Activated effector memory CD4-positive, alpha-beta T cell treated with anti-CD3 and anti-CD28 coated beads, Interleukin-2, amount 50 U/mL, for 16 hours (primary cell): ENCODE measurements around the gene CLEC16A.
"Not testable (repeated sequence)": the region's sequence is repeated elsewhere in the genome, so short reads cannot be mapped to it uniquely, and the experiment has no call there.

Experiments used
- DNase-seq: peaks from one replicate; pipeline ENCODE4 v3.0.0-alpha.2; 2020

The CLEC16A gene

DNA sequence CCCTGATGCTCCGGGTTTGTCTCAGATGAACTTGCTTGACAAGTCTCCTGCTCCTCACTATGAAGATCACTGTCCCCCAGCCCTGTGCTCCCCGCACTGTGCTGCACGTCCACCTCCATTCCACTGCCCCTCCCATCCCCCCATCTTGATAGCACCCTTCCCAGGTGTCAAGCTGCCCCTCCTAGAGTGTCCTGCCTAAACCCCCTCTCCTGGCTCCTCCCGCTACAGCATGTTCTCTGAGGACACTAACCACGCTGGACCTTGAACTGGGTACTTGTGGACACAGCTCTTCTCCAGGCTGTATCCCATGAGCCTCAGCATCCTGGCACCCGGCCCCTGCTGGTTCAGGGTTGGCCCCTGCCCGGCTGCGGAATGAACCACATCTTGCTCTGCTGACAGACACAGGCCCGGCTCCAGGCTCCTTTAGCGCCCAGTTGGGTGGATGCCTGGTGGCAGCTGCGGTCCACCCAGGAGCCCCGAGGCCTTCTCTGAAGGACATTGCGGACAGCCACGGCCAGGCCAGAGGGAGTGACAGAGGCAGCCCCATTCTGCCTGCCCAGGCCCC lies 20.6 kb upstream of the CLEC16A start:
- no peak for DNase-seq

DNA sequence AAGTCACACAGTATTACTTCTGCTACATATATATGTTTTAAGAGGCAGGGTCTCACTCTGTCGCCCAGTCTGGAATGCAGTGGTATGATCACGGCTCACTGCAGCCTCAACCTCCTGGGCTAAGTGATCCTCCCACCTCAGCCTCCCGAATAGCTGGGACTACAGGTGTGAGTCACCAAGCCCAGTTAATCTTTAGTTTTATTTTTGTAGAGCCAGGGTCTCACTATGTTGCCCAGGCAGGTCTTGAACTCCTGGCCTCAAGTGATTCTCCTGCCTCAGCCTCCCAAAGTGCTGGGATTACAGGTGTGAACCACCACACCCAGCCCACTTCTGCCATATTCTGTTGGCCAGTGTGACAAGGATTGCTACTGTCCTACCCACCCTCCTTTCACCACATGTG lies 19.1 kb upstream of the CLEC16A start:
- not testable (repeated sequence) for DNase-seq

DNA sequence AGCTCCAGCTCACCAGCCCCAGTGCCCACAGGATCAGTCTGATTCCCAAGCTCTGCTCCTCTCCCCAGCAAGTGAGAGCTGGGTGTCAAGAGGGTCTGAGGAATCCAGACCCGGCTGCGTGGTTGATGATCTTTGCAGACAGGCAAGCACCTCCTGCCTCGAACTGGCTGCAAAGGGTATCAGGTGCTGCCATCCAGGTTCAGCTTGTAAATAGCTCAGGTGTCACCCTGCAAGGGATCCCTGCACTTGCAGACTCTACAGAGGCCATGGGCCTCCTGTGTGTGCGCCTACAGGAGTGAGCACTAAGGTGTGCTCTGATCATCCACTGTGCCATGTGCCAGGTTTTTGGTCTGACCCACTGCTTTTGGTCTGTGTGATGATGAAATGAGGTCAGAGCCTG lies 18.3 kb upstream of the CLEC16A start:
- DNase-seq = no peak

DNA sequence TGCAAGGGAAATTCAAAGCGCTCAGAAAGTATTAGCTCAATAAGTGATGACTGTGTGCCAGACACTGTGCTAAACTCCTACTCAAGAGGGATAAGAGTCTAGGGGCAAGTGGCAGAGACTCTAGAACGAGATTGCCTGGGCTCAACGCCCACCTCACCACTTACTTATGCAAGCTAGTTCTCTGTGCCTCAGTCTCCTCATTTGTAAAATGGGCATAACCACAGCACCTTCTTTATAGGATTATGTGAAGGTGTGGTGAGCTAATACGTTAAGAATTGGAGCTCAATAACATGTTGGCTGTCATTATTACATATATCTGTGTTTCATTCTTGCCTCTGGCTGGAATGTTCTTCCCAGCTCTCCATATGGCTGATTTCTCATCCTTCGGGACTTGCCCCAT lies 17.5 kb upstream of the CLEC16A start:
- DNase-seq = no peak

DNA sequence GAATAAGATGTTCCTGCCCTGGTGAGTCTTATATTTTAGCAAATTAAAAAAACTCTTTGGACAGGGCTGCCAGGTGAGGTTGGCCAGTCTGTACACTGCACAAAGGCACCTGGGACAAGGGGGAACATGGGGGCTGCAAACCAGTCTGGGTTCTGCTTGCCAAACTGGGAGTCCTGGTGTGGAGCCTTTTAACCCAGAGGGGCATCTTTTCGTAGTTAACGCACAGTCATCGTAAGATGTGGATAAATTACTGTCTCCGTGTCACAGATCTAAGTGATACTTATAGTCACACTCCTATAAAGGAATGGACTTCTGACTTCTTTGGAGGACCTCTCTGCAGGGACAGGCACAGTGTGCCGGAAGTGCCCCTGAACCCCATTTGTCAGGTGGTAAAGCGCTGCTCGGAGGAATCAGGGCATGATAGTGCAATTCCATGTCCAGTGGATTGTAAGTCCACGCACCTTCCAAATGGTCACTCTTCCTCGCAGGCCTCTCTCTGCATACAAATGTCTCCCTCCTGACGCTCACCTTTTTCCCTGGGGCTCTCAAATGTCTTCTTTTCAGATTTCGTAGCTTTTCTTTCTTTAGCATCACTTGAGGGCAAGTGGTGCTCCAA lies 16.8 kb upstream of the CLEC16A start:
- no peak for DNase-seq

DNA sequence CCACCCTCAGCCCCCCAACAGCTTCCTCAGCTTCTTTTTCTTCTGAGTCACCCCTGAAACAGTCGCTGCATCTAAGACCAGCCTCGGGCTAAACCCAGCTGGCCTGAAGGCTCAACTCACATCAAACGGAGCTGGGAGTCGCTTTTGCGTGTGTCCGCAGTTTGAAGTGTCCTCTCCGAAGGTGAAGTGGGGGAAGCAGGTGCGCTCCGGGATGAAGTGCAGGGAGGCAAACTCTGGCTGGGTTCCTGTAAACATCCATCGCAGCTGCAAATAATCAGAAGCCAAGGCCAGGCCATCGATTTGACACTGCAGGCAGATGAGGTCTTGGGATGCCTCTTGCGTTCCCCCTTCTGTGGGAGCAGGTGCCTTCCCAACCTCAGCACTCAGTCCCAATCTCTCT lies 15.3 kb upstream of the CLEC16A start:
- DNase-seq = not testable (repeated sequence)

DNA sequence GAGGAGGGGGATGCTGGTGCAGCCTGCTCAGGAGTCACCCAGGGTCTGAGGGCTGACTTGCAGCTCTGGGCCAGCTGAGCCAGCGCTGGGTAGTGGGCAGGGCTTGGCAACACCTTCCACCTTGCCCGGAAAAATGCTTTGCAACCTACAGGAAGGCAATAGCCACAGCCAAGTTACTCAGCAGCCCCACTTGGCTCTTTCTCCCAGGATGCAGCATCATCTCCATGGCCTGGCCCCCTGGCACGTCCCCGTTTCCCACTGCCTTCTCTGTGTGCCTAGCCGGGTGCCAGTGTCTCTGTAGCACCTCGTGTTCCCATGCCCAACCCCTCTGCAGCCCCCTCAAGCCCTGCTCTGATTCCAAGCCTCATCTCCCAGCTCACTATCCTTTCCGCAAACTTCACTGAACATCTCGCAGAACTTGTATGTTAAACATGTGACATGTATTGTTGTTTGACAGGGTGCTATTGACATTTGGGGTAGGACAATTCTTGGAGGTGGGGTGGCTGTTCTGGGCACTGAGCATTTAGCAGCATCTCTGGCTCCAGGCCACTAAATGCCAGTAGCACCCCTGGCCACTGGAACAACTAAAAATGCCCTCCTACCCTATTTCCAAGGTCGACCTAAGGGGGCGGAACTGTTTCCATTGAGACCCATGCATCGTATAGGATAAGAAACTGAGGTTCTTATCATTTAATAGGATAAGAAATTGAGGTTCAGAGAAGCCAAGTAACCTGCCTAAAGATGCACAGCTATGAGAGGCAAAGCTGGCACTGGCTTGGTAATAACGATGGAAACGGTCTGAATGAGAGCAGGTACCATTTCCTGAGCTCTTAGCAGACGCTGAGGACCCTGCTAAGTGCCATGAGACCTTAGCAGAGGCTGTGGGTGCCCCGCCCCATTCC lies 14.3 kb upstream of the CLEC16A start:
- DNase-seq = no peak

DNA sequence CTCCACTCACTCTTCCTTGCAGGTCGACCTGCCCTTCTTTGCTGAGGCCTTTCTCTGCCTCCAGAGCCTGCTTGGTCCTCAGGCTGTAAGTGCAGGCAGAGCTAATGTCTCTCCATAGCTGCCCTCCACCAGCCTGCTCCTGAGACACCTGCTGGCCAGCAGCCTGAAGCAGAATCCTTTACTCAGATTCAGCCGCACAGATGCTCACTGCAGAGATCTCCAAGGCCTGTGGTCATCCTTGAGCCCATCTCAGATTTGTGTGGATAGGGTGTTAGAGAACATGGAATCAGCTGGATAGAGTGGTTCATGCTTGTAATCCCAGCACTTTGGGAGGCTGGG lies 13.6 kb upstream of the CLEC16A start:
- DNase-seq = no peak

DNA sequence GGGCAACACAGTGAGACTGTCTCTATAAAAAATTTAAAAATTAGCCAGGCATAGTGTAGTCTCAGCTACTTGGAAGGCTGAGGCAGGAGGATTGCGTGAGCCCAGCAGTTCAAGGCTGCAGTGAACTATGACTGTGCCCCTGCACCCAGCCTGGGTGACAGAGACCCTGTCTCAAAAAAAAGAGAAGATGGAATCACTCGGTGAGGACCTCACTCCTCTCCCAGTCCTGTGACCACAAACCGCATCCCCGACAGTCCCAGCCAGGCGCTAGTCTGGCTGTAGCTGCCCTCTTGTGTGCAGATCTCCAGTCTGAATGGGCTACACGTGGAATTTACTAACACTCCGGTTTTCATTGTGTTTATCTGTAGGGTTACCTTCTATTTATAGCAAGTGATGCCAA lies 13.2 kb upstream of the CLEC16A start:
- DNase-seq = no peak

DNA sequence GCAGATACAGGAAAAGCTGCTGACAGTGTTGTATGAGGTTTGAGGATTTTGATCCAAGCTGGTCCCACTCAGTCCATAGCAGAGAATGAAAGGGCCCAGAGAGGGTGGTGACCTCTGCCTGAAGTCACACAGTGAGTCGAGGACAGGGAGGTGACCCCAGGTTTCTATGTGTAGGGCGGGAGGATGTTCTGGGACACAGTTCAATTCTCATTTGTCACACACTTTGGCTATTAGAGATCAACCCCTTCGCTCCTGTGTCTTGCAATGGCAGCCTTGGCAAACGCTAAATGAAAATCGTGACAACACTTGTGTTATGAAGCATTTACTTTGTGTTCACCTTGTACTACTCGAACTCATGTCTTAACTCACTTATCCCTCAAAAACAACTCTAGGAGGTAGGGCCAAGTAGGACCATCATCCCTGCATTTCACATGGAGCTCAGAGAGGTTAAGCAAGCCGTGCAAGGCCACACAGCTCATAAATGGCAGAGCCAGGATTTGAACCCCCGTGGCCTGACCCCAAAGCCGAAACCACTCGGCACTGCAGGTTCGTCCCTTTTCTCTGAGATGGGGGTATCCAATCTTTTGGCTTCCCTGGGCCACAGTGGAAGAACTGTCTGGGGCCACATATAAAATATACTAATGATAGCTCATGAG lies 12.3 kb upstream of the CLEC16A start:
- DNase-seq = no peak

DNA sequence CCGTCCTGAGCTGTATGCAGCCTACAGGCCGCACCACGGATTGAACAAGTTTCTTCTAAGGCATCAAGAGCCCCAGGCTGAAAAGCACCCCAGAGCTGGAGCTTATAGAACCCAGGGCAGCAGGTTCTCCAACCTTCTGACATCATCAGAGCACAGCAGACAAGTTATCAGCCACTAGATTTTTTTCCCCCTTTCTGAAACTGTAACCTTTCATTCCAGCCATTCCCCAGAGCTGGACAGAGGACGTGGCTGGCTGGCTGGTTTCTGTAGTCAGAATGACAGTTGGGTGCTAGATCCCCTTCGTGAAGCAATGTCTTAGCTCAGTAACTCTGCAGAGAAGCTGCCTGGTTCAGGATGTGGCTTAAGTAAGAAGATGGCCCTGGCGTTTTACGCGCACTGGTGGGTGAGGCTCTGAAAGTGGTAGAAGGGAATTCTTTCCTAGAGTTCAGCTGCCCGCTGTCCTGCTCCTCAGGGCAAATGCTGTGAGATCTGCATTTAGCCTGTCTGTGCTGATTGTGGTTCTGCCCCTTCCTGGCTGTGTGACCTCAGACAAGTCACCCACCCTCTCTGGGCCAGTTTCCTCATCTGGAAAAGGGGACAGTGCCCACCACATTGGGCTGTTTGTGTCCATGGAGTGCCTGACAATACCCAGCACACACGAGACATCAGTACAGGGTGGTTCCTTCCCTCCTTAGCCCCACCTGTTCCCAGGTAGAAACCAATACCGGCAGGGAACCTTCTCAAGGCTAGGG lies 11.2 kb upstream of the CLEC16A start:
- no peak for DNase-seq

DNA sequence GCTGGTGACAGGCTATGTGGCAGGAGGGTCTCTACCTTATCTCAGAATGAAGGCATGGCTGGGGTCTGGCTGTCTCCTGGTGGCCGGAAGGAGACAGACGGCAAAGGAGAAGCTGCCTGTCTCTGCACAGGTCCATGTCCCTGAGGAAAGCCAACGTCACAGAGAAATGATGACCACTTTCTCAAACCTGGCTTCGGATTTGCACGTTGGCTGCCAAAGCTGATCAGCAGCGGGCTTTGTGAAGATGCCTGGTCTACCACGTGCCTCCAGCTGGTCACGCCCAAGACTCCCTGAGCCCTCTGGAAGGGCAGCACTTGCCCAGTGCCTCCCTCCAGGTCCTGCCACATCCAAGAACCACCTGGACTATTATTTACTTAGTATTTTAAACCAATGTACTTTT lies 10.5 kb upstream of the CLEC16A start:
- DNase-seq = no peak

DNA sequence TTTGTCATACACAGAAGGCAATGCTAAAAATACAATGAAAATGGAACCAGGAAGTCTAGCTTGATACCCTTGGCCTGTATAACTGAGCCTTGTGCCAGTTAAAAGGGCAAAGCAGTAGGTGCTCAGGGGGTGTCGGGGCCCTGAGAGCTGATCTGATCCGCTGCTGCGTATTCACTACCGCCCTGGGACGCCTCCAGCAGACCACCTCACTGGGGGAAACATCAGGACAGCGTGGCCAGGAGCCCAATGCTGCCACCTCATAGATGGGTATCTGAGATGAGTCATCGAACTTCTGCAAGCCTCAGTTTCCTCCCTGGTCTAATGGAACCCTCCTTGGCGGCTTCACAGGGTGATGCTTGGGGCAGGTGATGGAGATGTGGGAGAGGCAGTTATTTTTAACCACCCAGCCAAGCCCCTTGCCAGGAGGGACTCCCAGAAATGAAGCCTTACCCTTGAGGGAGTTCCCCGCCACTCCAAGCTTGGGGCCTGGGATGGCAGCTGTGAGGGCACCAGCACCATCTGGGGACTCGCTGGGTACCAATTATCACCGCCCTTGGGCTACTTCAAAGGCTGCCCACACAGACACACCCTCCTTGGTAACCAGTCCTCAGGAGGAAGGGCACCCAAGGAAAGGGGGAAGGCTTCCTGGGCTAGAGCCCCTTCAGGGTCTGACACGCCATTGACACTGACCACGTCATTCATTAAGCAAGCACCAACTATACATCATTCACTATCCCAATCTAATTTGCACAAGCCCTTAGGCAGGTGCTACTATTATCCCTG lies 9.8 kb upstream of the CLEC16A start:
- no peak for DNase-seq

DNA sequence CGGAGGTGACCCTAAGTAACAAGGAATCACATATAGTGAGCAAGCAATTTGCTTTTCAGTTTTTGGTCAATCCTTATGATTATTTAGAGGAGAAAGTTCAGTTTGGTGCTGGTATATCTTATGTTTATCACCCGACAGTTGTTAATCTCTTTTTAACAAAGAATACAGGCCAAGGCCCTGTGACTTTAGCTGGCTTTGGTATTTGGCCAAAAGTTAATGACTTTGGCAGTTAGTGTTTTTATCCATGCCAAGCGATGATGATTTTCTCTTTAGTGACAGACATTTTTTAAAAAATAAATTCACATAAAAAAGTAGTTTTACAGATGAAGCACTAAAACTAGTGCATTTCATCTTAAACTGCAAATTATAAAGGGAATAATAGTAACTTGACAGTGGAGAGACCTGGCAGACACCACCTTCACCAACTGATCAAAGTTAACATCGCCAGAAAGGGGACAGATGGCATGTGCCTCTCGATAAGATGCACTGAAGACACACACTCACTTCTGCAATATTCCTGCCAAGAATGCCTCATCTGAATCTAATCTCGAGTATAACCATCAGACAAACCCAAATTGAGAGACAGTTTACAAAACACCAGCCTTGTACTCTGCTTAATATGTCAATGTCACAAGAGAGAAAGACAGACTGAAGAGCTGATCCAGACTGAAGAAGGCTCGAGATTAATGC lies 9.0 kb upstream of the CLEC16A start:
- no peak for DNase-seq

DNA sequence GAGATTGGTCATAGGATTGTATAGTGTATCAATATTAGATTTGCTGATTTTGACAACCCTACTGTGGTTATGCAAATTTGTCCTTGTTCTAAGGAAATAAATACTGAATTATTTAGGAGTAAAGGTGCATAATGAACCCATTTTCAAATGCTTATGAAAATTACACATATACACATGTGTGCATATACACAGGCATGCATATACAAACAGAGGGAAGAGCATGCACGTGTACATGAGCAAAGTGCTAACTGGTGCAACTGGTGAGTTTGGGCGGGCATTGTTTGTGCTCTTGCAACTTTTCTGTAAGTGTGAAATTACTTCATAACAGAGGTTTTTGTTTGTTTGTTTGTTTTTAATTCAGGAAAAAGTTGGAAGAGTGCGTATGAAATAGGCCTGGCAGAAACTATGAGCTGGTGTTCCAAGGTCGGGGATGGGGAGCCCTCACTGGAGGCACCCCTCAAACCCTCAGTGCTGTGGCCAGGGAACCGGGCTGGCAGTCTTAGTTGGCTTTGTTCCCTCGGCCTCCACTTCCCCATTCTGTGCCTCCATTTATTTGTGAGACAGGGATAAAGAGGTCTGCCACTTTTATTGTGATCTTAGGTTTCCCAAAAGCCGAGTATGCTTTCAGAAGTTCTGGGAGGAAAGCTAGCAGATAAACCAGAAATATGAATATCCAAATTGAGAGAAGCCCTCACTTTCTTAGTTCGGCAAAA lies 7.9 kb upstream of the CLEC16A start:
- DNase-seq = no peak

DNA sequence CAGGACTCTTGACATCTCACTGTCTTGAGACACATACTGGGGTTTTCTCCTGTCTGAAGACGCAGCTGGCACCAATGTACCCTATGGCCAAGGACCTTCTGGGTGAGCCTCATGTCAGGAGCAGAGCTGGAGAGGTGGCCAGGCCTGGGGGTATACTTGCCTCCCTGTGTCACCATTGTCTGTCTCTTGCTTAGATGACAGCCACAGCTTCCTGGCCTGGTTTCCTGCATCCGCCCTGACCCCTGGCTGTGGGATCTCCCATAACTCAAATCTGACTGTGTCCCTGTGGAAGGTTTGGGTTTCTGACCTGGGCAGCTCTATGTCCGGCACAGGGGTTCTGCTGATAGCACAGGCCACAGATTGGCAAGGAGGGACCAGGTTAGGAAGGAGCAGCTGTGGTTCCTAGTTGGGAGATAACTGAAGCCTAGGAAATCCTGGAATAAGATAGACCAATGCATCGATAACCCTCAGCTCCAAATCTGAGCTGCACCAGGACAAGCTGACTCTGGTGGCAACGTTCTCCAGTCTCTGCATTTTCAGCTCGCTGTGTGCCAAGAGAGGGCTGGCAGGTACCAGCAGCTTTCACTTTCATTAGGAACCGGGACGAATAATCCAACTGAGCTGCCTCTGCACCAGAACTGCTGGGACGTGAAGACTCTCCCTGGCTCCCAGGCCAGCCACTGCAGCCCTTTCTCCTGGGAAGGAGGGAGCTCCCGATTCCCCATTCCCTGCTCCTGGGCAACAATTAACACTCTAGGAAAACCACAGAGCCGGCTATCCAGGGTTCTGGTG lies 7.1 kb upstream of the CLEC16A start:
- DNase-seq = no peak

DNA sequence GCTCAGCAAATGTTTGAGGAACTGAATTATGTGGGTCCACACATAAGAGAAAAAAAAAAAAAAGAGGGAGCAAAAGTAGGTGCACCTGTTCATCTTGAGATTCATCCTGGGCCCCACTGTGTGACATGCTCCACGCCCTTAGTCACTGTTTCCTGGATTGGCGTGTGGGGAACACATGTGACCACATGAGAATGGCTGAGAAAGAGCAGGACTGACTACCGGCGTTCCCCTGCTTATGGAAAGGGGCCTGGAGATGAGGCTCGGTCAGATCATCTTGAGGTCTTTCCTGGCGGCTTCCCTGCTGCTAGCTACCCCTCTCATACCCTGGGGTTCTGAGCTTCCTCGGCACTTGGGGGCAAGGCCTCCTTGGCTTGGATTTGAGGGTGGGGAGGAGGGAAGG lies 6.0 kb upstream of the CLEC16A start:
- peak; percentile 75 for DNase-seq

DNA sequence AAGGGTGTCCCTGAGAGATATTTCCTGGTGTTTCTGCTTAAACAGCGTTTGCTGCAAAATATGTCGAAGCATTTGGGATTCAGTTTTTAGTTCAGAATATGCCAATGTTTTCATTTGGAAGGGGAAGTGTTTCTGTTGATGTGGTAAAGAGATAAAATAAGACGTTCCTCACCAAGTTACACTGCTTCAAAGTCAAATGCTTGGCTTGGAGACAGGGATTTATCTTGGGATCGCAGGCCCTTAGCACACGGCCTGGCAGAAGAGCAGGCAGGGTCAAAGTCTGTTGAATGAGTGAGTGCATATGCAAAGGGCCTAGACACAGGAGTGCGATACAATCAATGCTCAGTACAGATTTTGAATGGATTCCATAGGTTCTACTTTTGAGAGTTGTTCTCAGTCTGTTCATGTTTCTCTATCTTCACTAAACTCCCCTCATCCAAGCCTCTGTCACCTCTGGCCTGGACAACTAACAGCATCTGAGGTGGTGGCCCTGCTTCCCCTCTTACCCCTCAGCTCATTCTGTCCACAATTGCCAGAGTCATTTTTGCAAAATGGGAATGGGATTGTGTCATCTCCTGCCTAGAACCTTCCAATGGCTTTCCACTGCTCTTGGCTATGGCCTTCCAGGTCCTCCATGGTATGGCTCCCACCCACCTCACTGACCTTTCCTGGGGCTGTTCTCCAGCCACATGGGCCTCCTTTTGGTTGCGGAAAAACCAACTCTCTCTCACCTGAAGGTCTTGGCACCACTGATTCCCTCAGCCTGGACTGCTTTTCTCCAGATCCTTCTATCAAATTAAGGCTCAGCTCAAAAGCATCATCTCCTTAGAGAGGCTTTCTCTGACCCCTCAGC lies 5.3 kb upstream of the CLEC16A start:
- DNase-seq = no peak

DNA sequence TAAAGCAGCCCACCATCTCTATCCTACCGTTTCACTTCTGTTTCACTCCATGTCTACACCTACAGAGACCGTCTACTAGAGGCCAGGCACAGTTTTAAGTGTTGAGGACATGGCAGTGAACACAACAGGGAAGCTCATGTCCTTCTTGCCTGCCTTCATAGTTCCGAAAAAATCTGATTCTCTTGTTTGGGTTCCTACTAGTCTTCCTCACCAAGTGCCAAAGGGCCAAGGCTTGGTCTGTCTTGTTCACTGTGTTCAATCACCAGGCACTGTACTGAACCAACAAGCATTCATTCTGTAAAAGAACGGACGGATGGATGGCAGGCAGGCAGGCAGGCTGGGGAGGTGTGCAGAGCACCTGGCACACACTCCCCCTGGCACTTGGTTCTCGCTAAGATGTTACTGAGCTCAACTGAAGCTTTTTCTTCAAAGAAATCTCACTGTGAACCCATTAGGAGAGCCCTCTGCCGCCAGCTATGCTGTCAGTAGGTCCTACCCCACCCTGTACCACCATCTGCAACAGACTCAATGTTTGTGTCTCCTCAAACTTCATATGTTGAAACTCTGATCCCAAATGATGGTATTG lies 4.6 kb upstream of the CLEC16A start:
- no peak for DNase-seq
